GM18507 (cell line): Measurements from ENCODE around the gene ZNHIT3.
"Not testable (repeated sequence)": the region's sequence is repeated elsewhere in the genome, so short reads cannot be mapped to it uniquely, and the experiment has no call there.

Experiments
- DNase-seq: peaks from one replicate; pipeline ENCODE4 v3.0.0; 2011; ENCODE audit warnings: low read depth; ENCODE audit not compliant: insufficient read length; ENCODE audit errors: extremely low spot score
- FAIRE-seq: peaks from 2 replicates; lab custom pipeline; 2011; peaks lifted over from hg19 to GRCh38; lab: Jason Lieb, UNC

ZNHIT3 gene

DNA sequence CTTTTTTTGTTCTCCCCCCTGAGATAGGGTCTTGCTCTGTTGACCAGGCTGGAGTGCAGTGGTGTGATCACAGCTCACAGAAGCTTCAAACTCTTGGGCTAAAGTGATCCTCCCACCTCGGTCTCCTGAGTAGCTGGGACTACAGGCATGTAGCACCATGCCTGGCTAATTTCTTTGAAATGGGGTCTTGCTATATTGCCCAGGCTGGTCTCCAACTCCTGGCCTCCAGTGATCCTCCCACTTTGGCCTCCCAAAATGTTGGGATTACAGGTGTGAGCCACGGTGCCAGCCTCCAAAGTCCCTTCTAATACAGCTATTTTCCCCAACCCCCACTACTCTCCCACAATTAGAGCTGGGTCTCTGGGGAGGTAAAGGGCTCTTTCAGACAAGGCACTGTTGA lies 22.0 kb downstream of the ZNHIT3 start:
- DNase-seq, FAIRE-seq: not testable (repeated sequence)

DNA sequence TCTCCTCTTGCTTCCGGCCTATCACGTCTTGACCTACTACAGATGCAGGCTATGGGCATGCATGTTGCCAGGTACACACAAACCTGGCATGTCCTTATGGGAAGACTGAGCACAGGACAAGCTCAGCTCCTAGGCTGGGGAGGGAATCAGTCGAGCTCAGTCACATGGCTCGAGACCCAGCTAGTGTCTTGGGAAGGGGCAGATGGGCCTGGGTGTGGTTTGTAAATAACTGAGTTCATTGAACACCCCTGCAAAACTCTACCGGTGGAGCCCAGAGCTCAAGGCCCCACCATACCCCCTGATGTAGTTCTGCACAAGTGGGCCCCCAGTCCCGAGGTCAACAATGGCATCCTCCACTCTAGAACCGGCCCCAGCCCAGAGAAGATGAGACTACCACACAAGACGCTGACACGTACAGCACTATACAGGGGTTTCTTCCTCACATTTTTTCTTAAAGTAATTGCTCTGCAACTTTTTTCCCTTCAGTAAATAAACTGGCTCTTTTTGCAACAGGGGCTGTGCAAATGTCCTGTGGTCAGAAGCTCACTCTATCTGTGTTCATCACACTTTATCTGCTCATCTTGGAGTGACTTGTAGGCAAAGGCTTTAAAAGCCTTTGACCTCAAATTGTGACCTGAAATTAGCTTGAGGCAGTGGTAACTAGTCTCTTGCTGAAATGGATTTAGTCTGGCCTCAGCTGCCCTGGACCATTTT lies 22.9 kb downstream of the ZNHIT3 start:
- no peak for FAIRE-seq
- DNase-seq, result no peak

DNA sequence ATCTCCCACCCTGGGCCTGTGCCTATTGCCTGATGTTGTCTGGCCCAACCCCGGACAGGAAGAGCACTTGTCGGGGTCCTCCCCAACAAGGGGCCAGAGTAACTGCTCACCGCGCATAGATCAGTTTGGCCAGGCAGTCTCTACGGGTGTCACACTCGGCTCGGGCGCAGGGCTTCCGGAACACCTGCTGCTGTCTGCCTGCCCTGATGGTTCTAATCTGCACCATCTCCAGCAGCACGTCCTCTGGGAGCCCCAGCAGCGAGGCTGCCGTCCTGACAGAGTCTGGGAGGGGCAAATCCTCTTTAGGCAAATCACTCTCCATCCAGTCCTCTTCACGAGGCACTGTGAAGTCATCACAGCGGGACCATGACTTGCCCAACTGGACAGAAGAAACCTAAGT lies 24.2 kb downstream of the ZNHIT3 start:
- FAIRE-seq (no peak), DNase-seq (no peak)

DNA sequence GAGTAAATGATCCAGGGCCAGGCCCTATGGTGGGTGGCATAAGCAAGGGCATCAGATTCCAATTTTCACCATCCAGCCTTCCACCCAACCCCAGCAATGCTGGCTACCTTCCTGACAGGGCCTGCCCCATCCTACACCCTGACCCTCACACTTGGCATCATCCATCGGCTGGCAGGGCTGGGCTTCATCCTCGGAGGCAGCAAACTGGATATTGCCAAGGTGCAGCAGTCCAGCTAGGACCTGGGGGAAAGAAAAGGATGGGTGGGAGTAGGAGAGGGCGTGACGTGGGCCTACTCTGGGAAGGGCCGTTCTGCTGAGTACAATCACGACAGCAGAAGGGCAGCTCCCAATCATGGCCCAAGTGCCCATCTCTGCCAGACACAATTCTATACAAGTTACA lies 24.7 kb downstream of the ZNHIT3 start:
- FAIRE-seq (no peak), DNase-seq (no peak)

DNA sequence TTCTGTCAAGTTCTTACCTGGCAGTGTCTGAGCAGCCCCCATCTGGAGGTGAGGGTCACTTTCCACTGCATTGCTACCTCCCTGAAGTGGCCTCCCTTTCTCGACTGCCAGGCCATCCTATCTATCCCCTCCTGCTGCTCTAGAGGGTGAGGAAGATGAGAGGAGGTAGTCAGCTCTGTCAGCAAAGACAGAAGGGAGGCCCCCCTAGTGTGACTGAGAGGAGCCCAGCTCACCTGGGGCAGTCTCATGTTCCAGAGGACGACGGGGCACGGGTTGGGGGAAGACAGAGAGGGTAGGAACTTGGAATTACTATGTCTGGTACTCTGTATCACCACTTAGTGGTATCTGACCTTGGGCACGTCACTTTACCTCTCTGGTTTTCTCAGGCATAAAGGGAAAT lies 26.2 kb downstream of the ZNHIT3 start:
- DNase-seq (no peak), FAIRE-seq (no peak)

DNA sequence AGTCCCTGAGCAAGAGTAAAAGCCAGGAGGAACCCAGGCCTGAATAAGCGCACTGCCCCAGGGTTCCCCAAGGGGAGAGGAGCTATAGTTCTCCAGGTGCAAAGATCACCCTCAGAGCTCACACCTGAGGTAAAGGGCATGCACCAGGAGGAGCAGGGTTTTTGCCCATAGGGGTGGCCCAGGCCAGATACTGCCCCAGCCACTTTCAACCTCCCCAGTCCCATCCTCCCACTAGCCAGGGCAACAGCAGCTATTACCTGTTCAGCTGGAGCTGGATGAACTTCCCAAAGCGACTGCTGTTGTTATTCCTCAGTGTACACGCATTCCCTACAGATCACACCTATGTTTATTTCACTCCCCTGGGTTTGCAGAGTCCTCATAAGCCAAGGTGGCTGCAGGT lies 28.4 kb downstream of the ZNHIT3 start:
- DNase-seq (no peak), FAIRE-seq (no peak)

DNA sequence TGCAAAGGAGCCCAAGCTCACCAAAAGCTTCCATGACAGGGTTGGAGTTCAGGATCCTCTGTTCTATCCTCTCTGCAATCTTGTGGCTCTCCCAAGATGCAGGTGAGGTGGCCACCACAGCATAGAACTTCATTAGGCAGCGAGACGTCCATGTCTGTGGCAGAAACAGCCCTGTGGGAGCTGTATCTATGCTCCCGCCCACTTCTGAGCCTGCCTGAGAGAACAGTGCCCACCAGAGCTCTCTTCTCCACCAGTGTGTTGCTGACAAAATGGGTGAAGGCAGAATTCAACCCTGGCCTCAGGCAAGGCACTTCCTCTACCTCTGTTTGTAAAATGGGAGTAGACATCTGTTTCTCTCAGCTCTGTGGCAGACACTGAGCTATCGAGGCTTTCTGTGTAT lies 29.4 kb downstream of the ZNHIT3 start:
- no peak for DNase-seq
- no peak for FAIRE-seq

DNA sequence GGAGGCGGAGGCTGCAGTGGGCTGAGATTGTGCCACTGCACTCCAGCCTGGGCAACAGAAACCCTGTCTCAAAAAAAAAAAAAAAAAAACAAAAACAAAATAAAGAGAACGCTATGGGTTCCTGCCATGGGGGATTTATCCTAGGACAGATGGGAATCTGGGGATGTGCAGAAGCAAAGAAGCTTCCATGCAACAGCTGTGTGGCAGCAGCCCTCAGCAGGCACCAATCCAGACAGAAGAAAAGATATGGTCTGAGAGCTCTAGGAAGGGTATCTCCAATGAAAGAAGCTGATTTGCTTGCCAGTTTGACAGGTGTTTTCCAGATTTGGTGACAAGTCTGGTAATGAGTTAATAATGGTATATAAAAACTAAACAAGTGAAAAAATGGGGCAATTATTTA lies 36.6 kb downstream of the ZNHIT3 start:
- no peak for DNase-seq
- no peak for FAIRE-seq

DNA sequence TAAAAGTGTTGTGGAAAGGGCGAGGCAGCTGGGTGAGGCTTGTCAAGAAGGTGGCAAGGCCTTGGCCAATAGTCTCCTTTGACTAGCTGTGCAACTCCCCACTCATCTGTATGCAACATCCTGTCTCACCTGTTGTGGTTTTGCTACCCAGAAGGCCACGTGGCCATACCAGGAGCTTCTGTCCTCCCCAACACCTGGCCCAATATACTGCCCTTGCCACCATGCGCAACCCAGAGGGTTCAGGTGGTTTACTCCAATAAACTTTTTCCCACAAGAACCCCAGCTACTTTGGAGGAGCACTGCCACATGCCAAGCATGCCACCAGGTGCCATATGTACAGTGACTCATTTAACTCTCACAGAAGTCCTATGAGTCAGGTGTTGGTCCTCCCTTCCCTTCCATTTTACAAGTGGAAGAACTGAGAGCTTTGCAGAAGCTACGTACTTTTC lies 38.0 kb downstream of the ZNHIT3 start:
- FAIRE-seq, result no peak
- DNase-seq, result no peak

DNA sequence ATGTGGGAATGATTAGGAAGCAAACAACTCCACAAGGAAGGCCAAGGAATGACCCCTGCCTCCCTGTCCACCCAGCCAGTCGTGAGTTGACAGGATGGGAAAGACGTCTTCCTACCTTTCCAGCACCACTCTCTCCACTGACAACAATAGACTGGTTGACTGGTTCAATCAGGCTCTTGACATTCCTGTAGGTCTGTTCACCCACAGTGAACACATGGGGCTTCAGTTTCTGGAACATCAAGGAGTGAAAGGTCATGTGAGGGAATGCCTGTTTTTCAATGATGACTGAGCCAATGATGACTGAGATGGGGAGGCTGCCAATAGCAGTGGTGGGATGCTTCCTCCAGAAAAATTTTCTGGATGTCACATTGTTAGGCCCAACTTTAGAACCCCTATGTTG lies 38.6 kb downstream of the ZNHIT3 start:
- no peak for DNase-seq
- FAIRE-seq, result no peak

DNA sequence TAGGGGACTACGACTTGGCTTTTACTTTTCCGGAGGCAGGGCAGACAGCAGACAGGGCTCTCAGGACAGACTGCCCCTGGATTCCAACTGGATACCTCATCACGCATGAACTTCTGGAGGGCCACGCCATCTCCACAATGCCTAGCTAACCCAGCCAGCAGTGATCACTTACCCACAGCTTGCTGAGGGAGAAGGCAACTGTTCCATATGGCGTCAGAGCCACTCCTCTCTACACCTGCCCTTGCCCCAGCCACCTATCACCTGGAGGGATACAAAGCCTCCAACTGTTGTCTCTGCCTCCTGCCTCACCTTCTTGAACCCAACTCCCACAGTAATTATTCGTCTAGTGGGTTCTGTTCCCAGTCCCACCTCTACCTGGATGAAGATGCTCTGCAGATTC lies 39.4 kb downstream of the ZNHIT3 start:
- FAIRE-seq, result no peak
- no peak for DNase-seq

DNA sequence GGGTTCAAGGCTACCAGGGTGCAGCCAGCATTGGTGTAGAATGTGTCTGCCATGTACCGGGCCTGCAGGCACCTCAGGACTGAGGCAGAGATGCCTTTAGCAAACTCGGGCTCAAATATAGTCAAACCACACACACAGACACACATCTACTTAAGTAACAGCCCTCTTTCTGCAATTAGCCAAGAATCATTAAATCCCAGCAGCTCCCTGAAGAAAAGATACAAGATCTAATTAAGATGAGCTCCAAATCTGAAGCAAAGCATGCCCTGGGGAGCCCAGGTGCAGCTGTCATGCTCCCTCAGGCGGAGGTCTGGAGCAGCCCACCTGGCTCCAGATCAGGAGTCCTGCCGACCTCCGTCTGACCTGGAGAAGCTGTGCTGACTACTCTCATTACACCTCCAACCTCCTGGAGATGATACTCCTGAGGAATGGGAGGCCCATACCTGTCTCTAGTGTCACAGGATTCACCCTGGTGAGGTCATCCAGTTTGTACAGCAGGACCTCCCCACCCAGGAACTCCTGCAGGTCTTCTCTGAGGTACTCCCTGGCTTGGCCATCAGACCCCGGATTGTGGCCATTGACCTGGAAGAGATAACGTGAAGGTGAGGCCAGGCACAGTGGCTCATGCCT lies 41.3 kb downstream of the ZNHIT3 start:
- FAIRE-seq, result no peak

DNA sequence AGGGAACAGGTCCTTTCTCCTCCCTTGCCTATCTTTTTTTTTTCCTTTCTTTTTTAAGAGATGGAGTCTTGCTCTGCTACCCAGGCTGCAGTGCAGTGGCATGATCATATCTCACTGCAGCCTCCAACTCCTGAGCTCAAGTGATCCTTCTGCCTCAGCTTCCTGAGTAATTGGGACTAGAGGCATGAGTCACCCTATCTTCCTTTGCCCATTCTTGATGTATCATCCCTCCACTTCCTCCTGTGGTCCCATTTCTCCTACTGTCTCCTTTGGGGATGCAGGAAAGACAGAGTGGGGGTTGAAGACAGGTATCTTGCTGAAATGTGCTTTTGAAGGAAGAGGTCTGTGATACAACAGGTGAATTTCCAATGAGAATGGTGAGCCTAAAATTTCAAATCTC lies 42.6 kb downstream of the ZNHIT3 start:
- FAIRE-seq, result no peak
- no peak for DNase-seq

More for the DNA sequence above, 41.3 kb downstream of the ZNHIT3 start:
- no peak for DNase-seq

DNA sequence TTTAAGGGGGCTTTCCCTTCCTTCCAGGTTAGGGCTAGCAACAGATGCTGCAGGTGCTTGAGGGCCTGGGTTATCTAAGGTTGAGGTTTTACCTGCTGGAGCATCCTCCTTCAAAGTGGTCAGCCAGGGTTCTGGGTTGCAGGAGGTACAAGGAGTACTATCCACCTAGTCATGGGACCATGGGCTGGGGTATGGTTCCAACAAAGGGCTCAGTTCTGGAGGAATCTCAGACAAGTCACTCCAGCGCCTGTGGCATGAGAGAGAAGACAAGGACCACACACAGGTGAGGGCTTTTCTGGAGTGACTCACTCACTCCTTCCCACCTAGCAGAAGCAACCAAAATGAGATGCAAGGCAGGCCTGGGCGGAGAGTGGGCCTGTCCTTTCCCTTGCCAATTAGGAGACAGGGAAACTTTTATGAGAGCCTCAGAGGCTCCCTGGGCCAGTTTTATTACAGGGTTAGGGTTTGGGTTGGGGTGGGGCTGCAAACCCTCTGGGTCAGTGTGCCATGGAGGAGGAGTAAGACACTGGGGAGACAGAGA lies 46.0 kb downstream of the ZNHIT3 start:
- DNase-seq, result no peak
- no peak for FAIRE-seq

DNA sequence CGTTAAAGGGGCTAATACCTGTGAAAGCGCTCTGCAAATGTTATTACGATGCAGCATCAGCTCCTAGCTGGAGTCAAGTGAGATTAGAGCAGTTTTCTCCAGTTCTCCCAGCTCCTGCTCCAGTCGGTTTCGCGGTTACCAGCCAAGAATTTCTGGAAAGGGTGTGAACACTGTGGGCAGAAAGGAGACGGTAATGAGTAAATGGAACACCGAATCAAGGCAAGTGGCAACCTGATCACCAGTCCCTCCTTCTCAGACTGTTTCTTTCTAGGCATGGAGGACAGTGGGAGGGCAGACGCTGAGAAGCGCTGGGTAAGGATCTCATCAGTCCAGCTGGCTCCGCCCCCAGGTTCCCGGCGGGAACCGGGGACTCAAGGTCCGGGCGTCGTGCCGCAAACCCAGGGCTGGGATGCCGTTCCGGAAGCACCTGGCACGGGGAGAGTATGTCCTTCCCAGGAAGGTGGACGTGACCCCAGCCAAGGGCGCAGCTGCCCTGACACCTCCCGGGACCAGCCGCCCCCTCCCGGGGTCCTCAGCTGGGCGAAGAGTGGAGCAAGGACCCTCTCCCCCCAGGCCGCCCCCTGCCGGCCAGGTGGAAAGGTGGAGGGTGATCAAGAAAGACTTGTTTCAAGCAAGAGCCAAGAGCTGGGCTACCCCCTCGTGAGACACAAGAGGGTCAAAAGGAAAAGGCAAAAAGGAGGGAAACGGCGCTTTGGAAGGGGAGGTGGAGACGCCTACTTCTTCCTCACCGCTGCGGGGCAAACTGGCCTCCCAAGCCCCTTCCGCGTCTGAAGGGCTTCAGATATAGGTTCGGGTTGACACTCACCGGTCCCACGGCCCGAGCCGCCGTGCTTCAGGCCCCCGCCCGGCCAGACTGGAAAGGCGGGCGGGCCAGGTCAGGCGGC lies 47.7 kb downstream of the ZNHIT3 start:
- peak; percentile 38 for DNase-seq
- no peak for FAIRE-seq

DNA sequence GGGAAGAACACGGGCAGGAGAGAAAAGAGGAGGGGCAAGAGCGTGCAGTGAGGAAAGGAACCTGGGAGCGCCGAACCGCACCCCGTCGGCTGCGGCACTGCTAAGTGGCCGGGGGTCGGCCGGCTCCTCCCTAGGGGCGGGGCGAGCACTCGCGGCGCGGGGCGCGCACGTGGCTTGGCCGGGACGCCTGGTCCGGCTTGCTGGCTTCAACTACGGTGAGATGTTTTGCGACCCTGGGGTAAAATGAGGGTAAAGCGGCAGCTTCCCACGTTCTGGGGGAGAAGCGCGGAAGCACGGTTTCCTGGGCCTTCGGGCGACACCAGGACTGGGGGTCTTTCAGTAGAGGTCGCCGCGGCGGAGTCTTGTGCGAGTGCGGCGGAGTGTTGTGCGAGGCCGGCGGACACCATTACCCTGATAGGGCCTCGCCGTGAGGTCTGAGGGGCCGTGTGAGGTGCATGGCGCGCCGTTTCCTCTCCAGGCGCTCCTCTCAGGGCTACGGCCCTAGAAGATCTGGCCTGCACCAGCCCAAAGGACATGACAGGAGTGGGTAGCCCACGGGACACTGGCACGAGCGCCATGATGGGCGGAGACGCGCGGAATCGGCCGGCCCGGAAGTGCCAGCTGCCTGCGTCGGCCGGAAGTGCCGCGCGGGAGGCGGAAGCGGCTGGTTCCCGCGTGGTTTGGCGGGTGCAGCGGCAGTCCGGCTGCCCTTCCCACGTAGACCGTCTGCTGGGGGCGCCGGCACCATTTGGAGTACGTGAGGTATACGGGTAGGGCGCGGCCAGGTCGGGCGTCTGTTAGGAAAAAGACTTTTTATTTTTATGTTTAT lies 48.6 kb downstream of the ZNHIT3 start, which contains the start of the genes MYO19 and PIGW:
Gene MYO19, minus strand, starts transcription at position 29 of the 829 bp plus-strand sequence. CDS start 2,330 bp downstream, outside the sequence.
Gene PIGW, plus strand, starts transcription at position 148 of the 829 bp plus-strand sequence. CDS start 2,115 bp downstream, outside the sequence.
- FAIRE-seq, result no peak
- DNase-seq, result peak; percentile 81

DNA sequence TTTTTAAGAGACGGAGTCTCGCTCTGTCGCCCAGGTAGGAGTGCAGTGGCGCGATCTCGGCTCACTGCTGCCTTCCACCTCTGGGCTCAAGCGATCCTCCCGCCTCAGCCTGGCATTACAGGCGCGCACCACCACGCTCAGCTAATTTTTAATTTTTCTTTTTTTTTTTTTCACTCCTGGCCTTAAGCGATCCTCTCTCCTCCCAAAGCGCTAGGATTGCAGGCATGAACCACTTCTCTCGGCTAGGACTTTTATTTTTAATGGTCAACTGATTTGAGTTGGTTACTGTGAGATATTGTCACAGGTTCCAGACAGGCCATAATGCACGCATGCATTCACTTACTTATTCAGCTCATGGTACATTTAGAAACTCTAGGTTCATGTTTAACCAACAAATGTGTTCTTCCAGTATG lies 49.2 kb downstream of the ZNHIT3 start:
- DNase-seq (no peak), FAIRE-seq (no peak)

DNA sequence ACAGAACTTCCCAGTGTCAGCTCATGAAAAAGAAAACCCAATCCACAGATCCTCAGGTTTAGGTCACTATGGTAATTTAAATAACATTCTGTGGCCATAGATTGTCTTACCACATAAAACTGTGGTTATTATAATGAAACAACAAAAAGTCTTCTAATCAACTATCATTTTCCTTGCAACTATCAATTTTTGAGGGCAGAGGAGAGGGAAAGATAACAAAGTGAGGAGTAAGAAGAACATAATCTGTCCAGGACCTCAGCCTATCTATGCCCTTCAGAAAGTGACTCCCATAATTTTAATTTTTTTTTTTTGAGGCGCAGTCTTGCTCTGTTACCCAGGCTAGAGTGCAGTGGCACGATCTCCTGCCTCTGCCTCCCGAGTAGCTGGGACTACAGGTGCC lies 54.2 kb downstream of the ZNHIT3 start:
- FAIRE-seq, result no peak

DNA sequence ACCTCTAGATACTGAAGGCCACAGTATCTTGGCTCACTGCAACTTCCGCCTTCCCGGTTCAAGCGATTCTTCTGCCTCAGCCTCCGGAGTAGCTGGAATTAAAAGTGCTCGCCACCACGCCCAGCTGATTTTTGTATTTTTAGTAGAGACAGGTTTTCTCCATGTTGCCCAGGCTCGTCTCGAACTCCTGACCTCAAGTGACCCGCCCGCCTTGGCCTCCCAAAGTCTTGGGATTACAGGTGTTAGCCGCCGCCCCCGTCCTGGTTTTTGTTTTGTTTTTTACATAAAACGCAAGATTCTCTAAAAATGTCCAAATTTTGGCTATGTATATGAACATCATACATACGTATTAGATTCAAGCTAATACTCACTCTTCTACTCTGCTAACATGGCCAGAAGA lies 56.3 kb downstream of the ZNHIT3 start:
- no peak for DNase-seq
- FAIRE-seq, result no peak

More for the DNA sequence above, 54.2 kb downstream of the ZNHIT3 start:
- no peak for DNase-seq
